Esophagus squamous epithelium (tissue), 5 donors: Measurements from ENCODE around the gene AFF4. TPM values are rescaled to one million over a fixed set of nuclear protein-coding genes. Genes with fewer than 3 reads are reported as not detected.

Source experiments
- DNase-seq: peaks from one replicate; lab custom pipeline; 2025; lab: John Stamatoyannopoulos, UW
- H3K27ac ChIP-seq, 4 donors: fragments of 200-600 bp; sonication (generic); one replicate each; pipeline ENCODE4 v1.5.1; 2016 to 2019; ENCODE audit warnings: mild to moderate bottlenecking in 1 of 4
- H3K27me3 ChIP-seq, 4 donors: fragments of 200-600 bp; sonication (generic); 1 replicate in 3 of 4; 2 replicates in 1 of 4; pipeline versions ENCODE4 v1.5.1 to v1.6.0; 2017 to 2021; ENCODE audit warnings: antibody characterized with exemption in 1 of 4
- H3K36me3 ChIP-seq, 3 donors: fragments of 200-600 bp; sonication (generic); one replicate each; pipeline ENCODE4 v1.5.1; 2016 to 2019
- H3K4me1 ChIP-seq, 3 donors: fragments of 200-600 bp; sonication (generic); one replicate each; pipeline ENCODE4 v1.5.1; 2017 to 2019
- H3K4me3 ChIP-seq, 4 donors: fragments of 200-600 bp; sonication (generic); 1 replicate in 3 of 4; 2 replicates in 1 of 4; pipeline ENCODE4 v1.5.1; 2016 to 2019; ENCODE audit warnings: mild to moderate bottlenecking in 2 of 4, moderate library complexity in 1 of 4
- H3K9me3 ChIP-seq, 3 donors: fragments of 200-600 bp; sonication (generic); one replicate each; pipeline ENCODE4 v1.5.1; 2016 to 2019
- POLR2A ChIP-seq, 4 donors: fragments of 450-650 bp; IDR thresholded peaks; one replicate each; pipeline ENCODE4 v1.6.1; 2017; ENCODE audit warnings: antibody characterized with exemption in 4 of 4, mild to moderate bottlenecking in 4 of 4, moderate library complexity in 3 of 4
- WGBS, 2 donors: methylation state at CpG; one replicate each; pipeline ENCODE4 v1.1.5; 2018; 5-methylcytosine and 5-hydroxymethylcytosine counted together
- intact Hi-C: fragments of 100-400 bp; cut with DNase I; formaldehyde crosslinking; loops from one replicate; pipeline ENCODE4 v1.15.0; 2022
- total RNA-seq, 4 donors: library from RNA; depleted of rRNA; stranded (reverse); fragments of >200 nt; gene quantifications; one replicate each; pipeline ENCODE4 v1.1.0, GENCODE V29; 2016
- TF ChIP-seq, protein P1 (sequence below), 6 experiments: fragments of 450-650 bp in 4 of 6; fragments of 200-600 bp in 2 of 6; sonication (generic) in 2 of 6; IDR thresholded peaks; one replicate each; pipeline ENCODE4 v1.5.1; 2016 to 2019; ENCODE audit warnings: antibody characterized with exemption in 6 of 6, mild to moderate bottlenecking in 4 of 6, moderate library complexity in 4 of 6
- donor health status: DM: yes; HTN: yes; CAD: no.

AFF4 gene
- total RNA-seq, 4 donors from 2014 or later, result 35.1 to 69.2 (median 64.0) TPM

DNA sequence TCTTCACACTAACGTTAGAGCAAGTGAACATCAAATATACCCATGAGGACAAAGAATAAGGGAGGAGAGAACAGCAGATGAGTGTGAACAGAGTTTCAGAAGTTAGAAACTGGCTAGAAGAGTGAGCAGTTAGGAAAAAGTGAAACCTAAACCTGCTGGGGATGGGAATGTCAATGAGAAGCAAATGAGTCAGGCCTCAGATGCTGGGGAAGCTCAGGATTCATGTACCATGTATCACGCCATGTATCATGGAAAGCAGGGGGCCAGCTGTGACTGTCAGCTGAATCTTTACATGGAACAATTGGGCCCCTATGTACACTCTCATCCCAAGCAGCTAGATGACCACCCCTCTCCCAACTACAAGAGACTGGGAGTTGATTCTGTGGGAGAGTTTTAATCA is 113.4 kb downstream of the AFF4 start:
- H3K4me3 ChIP-seq, result no peak overlapping the region
- no peak overlapping the region for H3K27ac ChIP-seq
- no peaks in the 10 kb centered on the region for H3K27me3 ChIP-seq
- TF ChIP-seq, protein P1, sequence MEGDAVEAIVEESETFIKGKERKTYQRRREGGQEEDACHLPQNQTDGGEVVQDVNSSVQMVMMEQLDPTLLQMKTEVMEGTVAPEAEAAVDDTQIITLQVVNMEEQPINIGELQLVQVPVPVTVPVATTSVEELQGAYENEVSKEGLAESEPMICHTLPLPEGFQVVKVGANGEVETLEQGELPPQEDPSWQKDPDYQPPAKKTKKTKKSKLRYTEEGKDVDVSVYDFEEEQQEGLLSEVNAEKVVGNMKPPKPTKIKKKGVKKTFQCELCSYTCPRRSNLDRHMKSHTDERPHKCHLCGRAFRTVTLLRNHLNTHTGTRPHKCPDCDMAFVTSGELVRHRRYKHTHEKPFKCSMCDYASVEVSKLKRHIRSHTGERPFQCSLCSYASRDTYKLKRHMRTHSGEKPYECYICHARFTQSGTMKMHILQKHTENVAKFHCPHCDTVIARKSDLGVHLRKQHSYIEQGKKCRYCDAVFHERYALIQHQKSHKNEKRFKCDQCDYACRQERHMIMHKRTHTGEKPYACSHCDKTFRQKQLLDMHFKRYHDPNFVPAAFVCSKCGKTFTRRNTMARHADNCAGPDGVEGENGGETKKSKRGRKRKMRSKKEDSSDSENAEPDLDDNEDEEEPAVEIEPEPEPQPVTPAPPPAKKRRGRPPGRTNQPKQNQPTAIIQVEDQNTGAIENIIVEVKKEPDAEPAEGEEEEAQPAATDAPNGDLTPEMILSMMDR (IDR thresholded peaks at IDR 0.05), result no peak
- TF ChIP-seq POLR2A (IDR thresholded peaks at IDR 0.05), result no peak
- 79 to 82% methylated on average over 2 of the region's 2 CpGs for WGBS, 2 donors
- intact Hi-C loops, result no loop called here
- no peaks in the 10 kb centered on the region for H3K9me3 ChIP-seq
- H3K4me1 ChIP-seq, result no peaks in the 10 kb centered on the region
- DNase-seq, result no peak
- no peaks in the 10 kb centered on the region for H3K36me3 ChIP-seq

GRCh38 chr5:132849347-132849746 is 114.1 kb downstream of the AFF4 start:
- Histone ChIP-seq H3K4me1 (no peaks in the 10 kb centered on the region), H3K9me3 (no peaks in the 10 kb centered on the region), H3K27me3 (no peaks in the 10 kb centered on the region), H3K36me3 (no peaks in the 10 kb centered on the region), H3K4me3 (no peak overlapping the region), H3K27ac (no peak overlapping the region)
- intact Hi-C loops, result no loop called here
- no peak for DNase-seq
- no peak for TF ChIP-seq POLR2A (IDR thresholded peaks at IDR 0.05)
- TF ChIP-seq, protein P1 (IDR thresholded peaks at IDR 0.05), result no peak
- WGBS, 2 donors, result 43 to 59% methylated on average over 1 of the region's 1 CpG

DNA sequence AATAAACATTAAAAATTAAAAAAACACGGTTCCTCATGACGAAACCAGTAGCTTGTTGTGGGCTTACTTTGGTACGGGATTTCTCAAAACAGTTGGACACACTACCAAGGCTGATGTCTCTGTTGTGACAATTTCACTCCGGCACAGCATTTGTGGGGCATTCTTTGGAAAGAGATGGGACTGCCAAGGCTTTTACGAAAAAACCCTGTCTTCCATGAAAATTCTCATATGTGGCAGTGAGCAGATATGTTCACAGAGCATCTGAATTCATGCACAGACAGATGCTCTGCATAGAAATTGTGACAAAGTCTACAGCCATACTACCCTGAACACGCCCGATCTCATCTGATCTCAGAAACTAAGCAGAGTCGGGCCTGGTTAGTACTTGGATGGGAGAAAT is 115.2 kb downstream of the AFF4 start:
- Histone ChIP-seq H3K36me3 (no peaks in the 10 kb centered on the region), H3K9me3 (no peaks in the 10 kb centered on the region), H3K4me1 (no peaks in the 10 kb centered on the region), H3K4me3 (no peak overlapping the region), H3K27me3 (no peaks in the 10 kb centered on the region), H3K27ac (no peak overlapping the region)
- intact Hi-C loops, result no loop called here
- no peak for DNase-seq
- TF ChIP-seq, protein P1 (IDR thresholded peaks at IDR 0.05), result no peak
- TF ChIP-seq POLR2A (IDR thresholded peaks at IDR 0.05), result no peak
- WGBS, 2 donors, result 91 to 92% methylated on average over 8 of the region's 8 CpGs

DNA sequence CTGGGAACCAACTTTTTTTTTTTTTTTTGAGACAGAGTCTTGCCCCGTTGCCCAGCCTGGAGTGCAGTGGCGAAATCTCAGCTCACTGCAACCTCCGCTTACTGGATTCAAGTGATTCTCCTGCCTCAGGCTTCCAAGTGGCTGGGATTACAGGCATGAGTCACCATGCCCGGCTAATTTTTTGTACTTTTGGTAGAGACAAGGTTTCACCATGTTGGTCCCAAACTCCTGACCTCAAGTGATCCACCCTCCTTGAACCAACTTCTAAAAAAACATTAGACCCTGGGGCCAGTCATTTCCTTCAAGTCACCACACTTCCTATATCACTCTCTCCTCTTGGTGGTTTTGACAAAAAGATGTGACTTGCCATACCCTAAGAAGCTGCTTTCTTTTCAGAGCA is 122.1 kb downstream of the AFF4 start:
- intact Hi-C loops, result no loop called here
- TF ChIP-seq POLR2A (IDR thresholded peaks at IDR 0.05), result no peak
- TF ChIP-seq, protein P1 (IDR thresholded peaks at IDR 0.05), result no peak
- no peak for DNase-seq
- Histone ChIP-seq H3K4me3 (no peak overlapping the region), H3K27me3 (no peaks in the 10 kb centered on the region), H3K4me1 (peaks cover 16 to 32% (median 22%) of the 10 kb centered on the region in 3 donors), H3K9me3 (no peaks in the 10 kb centered on the region), H3K27ac (peak overlapping the region in 3 of 4 donors; percentile 79 to 87 (median 80)), H3K36me3 (no peaks in the 10 kb centered on the region)
- 31 to 37% methylated on average over 4 of the region's 4 CpGs for WGBS, 2 donors

- Histone ChIP-seq H3K4me3 (no peak overlapping the region), H3K27ac (peak overlapping the region; percentile 79 to 87 (median 80)), H3K4me1 (peaks cover 16 to 32% (median 22%) of the 10 kb centered on the region in 3 donors), H3K27me3 (no peaks in the 10 kb centered on the region), H3K36me3 (no peaks in the 10 kb centered on the region), H3K9me3 (no peaks in the 10 kb centered on the region)
- 64 to 80% methylated on average over 1 of the region's 1 CpG for WGBS, 2 donors
- intact Hi-C loops, result no loop called here
- TF ChIP-seq, protein P1 (IDR thresholded peaks at IDR 0.05), result no peak
- TF ChIP-seq POLR2A (IDR thresholded peaks at IDR 0.05), result no peak
- no peak for DNase-seq
Observed at GRCh38 chr5:132840896-132841295, 122.5 kb downstream of the AFF4 start.
